Liver (tissue), 9 donors: Measurements from ENCODE around the gene MED16. TPM values are rescaled to one million over a fixed set of nuclear protein-coding genes. Genes with fewer than 3 reads are reported as not detected.

Source experiments
- DNase-seq: peaks from one replicate; pipeline ENCODE4 v3.0.0-alpha.2; 2017; ENCODE audit warnings: low spot score
- H3K27ac ChIP-seq, 2 donors: one replicate each; pipeline ENCODE4 v1.7.0; 2013; ENCODE audit warnings: inconsistent platforms in 2 of 2, low read length in 2 of 2, control low read depth in 1 of 2, low read depth in 1 of 2, mild to moderate bottlenecking in 1 of 2
- H3K27me3 ChIP-seq, 4 donors: one replicate each; pipeline versions ENCODE4 v1.6.1 to v1.7.0; 2013; ENCODE audit warnings: low read length in 3 of 4, inconsistent platforms in 1 of 4, mild to moderate bottlenecking in 1 of 4, moderate library complexity in 1 of 4; ENCODE audit not compliant: control insufficient read depth in 4 of 4, insufficient read depth in 4 of 4
- H3K36me3 ChIP-seq, 4 donors: one replicate each; pipeline versions ENCODE4 v1.6.1 to v1.7.0; 2013; ENCODE audit warnings: low read length in 3 of 4, mild to moderate bottlenecking in 3 of 4, low read depth in 1 of 4, moderate library complexity in 1 of 4; ENCODE audit not compliant: control insufficient read depth in 4 of 4, insufficient read depth in 3 of 4
- H3K4me1 ChIP-seq, 4 donors: one replicate each; pipeline versions ENCODE4 v1.6.1 to v1.7.0; 2013; ENCODE audit warnings: low read length in 3 of 4, mild to moderate bottlenecking in 3 of 4, moderate library complexity in 1 of 4; ENCODE audit not compliant: control insufficient read depth in 4 of 4, insufficient read depth in 4 of 4
- H3K4me3 ChIP-seq, 3 donors: one replicate each; pipeline versions ENCODE4 v1.6.1 to v1.7.0; 2013; ENCODE audit warnings: low read length in 3 of 3, control low read depth in 1 of 3, low read depth in 1 of 3, mild to moderate bottlenecking in 1 of 3
- H3K9ac ChIP-seq, 2 donors: one replicate each; pipeline ENCODE4 v1.7.0; 2013; ENCODE audit warnings: low read length in 2 of 2, mild to moderate bottlenecking in 2 of 2, moderate library complexity in 2 of 2, control low read depth in 1 of 2, low read depth in 1 of 2
- H3K9me3 ChIP-seq, 4 donors: one replicate each; pipeline versions ENCODE4 v1.6.1 to v1.7.0; 2013; ENCODE audit warnings: low read length in 3 of 4; ENCODE audit not compliant: control insufficient read depth in 4 of 4
- EGR1 ChIP-seq, 2 donors: IDR thresholded peaks; 2 replicates each; pipeline ENCODE4 v1.6.1; 2016 to 2018; ENCODE audit warnings: antibody characterized with exemption in 2 of 2, low read depth in 2 of 2
- FOXA1 ChIP-seq: IDR thresholded peaks from 2 replicates; pipeline ENCODE4 v1.6.1; 2016; ENCODE audit warnings: antibody characterized with exemption
- FOXA2 ChIP-seq: IDR thresholded peaks from 2 replicates; pipeline ENCODE4 v1.6.1; 2016; ENCODE audit warnings: antibody characterized with exemption
- GABPA ChIP-seq, 2 donors: IDR thresholded peaks in 1 of 2; conservative IDR thresholded peaks in 1 of 2; 2 replicates each; pipeline ENCODE4 v1.6.1; 2016; ENCODE audit warnings: antibody characterized with exemption in 2 of 2, mild to moderate bottlenecking in 1 of 2, moderate library complexity in 1 of 2
- HNF4A ChIP-seq, 2 donors: conservative IDR thresholded peaks; 2 replicates each; pipeline ENCODE4 v1.6.1; 2016; ENCODE audit warnings: antibody characterized with exemption in 2 of 2, mild to moderate bottlenecking in 2 of 2
- HNF4G ChIP-seq: IDR thresholded peaks from 2 replicates; pipeline ENCODE4 v1.6.1; 2016; ENCODE audit warnings: antibody characterized with exemption
- JUND ChIP-seq, 2 donors: IDR thresholded peaks; 2 replicates each; pipeline ENCODE4 v1.6.1; 2016; ENCODE audit warnings: antibody characterized with exemption in 2 of 2
- NR2F2 ChIP-seq: IDR thresholded peaks from 2 replicates; pipeline ENCODE4 v1.6.1; 2016; ENCODE audit warnings: antibody characterized with exemption
- RAD21 ChIP-seq, 2 donors: IDR thresholded peaks; 2 replicates each; pipeline ENCODE4 v1.6.1; 2016; ENCODE audit warnings: antibody characterized with exemption in 2 of 2, mild to moderate bottlenecking in 2 of 2
- RXRA ChIP-seq, 2 donors: IDR thresholded peaks; 2 replicates each; pipeline ENCODE4 v1.6.1; 2017 to 2018; ENCODE audit warnings: antibody characterized with exemption in 2 of 2, mild to moderate bottlenecking in 1 of 2
- SP1 ChIP-seq: IDR thresholded peaks from 2 replicates; pipeline ENCODE4 v1.6.1; 2018; ENCODE audit warnings: antibody characterized with exemption, mild to moderate bottlenecking
- TAF1 ChIP-seq: conservative IDR thresholded peaks from 2 replicates; pipeline ENCODE4 v1.6.1; 2016; ENCODE audit warnings: antibody characterized with exemption, mild to moderate bottlenecking
- YY1 ChIP-seq: IDR thresholded peaks from 2 replicates; pipeline ENCODE4 v1.6.1; 2016; ENCODE audit warnings: antibody characterized with exemption, mild to moderate bottlenecking
- WGBS: extraction: QIAGEN DNeasy Blood & Tissue Kit; methylation state at CpG from one replicate; pipeline ENCODE4 v1.1.7; 2013; 5-methylcytosine and 5-hydroxymethylcytosine counted together
- polyA plus RNA-seq, 2 donors: library from polyadenylated mRNA; stranded (reverse) in 1 of 2; unstranded in 1 of 2; fragments of 200-250 nt in 1 of 2; fragments of >200 nt in 1 of 2; fragmentation: Nextera tagmentation in 1 of 2; extraction: Ambion mirVana in 1 of 2; gene quantifications; one replicate each; pipeline versions ENCODE4 v1.2.1 to v1.2.3, GENCODE V29; 2013 to 2015
- total RNA-seq, 2 donors: library from RNA; depleted of rRNA; stranded (reverse); fragments of >200 nt; gene quantifications; one replicate each; pipeline ENCODE4 v1.2.3, GENCODE V29; 2014
- TF ChIP-seq, protein P1 (sequence below): fragments of 150-350 bp; IDR thresholded peaks from 2 replicates; pipeline ENCODE4 v1.5.1; 2017; ENCODE audit warnings: improper control_type of control experiment, low read depth, low read length; ENCODE audit not compliant: missing input control
- TF ChIP-seq, protein P2 (sequence below): IDR thresholded peaks from 2 replicates; pipeline ENCODE4 v1.6.1; 2016; ENCODE audit warnings: antibody characterized with exemption, mild to moderate bottlenecking
- TF ChIP-seq, protein P3 (sequence below): IDR thresholded peaks from 2 replicates; pipeline ENCODE4 v1.6.1; 2016; ENCODE audit warnings: antibody characterized with exemption
- TF ChIP-seq, protein P4 (sequence below): IDR thresholded peaks from 2 replicates; pipeline ENCODE4 v1.6.1; 2016; ENCODE audit warnings: antibody characterized with exemption
- donor health status: healthy.
- donor health status: healthy.
- donor health status: healthy.
- donor health status: healthy.
- donor health status: healthy.

Gene MED16
- total and polyA plus RNA-seq, 4 donors: 30.6 to 50.5 (median 41.0) TPM

DNA sequence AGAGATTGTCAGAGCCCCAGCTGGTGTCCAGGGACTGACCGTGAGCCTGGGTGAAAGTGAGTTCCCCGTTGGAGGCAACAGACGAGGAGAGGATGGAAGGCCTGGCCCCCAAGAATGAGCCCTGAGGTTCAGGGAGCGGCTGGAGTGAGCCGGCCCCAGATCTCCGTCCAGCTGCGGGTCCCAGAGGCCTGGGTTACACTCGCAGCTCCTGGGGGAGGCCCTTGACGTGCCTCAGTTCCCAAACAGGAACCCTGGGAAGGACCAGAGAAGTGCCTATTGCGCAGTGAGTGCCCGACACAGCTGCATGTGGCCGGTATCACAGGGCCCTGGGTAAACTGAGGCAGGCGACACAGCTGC lies 42.0 kb downstream of the MED16 start:
- peak overlapping the region; percentile 34 to 44 for H3K27ac ChIP-seq
- WGBS: 42% methylated on average over 13 of the region's 13 CpGs

DNA sequence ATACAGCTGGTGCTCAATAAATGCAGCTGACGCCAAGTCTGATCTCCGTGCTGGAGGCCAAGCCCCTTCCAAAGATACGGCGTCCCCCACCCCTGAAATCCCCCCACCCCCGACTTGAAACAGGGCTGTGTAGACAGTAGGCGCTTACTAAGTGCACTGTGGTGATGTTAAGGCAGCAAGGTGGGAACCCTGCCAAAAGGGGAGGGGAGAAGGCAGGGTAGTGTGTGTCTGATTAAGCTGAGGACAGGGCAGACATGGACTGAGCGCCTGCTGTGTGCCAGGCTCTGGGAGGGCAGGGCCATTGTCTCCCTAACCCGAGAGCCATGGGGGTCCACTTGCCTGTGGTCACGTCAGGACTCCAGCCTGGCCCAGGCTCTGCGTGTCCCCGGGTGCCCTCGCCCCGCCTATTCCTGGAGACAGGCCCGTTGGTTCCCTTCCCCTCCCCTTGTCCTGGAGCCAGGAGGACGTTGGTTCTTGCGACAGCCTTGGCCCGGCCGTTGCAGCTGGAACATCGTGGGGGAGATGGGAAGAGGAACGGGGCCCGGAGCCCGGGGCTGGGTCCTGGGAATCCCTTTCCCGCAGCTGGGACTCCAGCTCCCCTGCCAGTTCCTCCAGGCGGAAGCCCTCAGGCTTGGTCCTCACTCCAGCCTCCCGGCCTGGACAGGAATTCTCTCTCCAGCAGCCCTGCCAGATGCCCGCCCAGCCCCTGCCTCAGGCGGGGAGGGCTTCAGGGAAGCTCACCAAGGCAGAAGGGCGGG lies 42.6 kb downstream of the MED16 start:
- no peaks in the 10 kb centered on the region for H3K9me3 ChIP-seq
- 16% methylated on average over 28 of the region's 28 CpGs for WGBS
- H3K36me3 ChIP-seq: no peaks in the 10 kb centered on the region
- no peak overlapping the region for H3K9ac ChIP-seq
- no peak for DNase-seq
- H3K27me3 ChIP-seq: peaks cover 0 to 2% (median 0%) of the 10 kb centered on the region in 4 donors
- no peak overlapping the region for H3K4me3 ChIP-seq
- H3K4me1 ChIP-seq: peaks cover 5 to 12% (median 8%) of the 10 kb centered on the region in 4 donors
- H3K27ac ChIP-seq: peak overlapping the region; percentile 34 to 52
- TF ChIP-seq, protein P1, sequence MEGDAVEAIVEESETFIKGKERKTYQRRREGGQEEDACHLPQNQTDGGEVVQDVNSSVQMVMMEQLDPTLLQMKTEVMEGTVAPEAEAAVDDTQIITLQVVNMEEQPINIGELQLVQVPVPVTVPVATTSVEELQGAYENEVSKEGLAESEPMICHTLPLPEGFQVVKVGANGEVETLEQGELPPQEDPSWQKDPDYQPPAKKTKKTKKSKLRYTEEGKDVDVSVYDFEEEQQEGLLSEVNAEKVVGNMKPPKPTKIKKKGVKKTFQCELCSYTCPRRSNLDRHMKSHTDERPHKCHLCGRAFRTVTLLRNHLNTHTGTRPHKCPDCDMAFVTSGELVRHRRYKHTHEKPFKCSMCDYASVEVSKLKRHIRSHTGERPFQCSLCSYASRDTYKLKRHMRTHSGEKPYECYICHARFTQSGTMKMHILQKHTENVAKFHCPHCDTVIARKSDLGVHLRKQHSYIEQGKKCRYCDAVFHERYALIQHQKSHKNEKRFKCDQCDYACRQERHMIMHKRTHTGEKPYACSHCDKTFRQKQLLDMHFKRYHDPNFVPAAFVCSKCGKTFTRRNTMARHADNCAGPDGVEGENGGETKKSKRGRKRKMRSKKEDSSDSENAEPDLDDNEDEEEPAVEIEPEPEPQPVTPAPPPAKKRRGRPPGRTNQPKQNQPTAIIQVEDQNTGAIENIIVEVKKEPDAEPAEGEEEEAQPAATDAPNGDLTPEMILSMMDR: no peak
- TF ChIP-seq YY1 (no peak), JUND (IDR thresholded peaks at IDR 0.05) (no peak), HNF4A (conservative IDR thresholded peaks at IDR 0.05) (peak; percentile 43 to 47), GABPA (IDR thresholded peaks at IDR 0.05 in 1 of 2, conservative IDR thresholded peaks at IDR 0.05 in 1 of 2) (peak in 1 of 2 donors; percentile 12), SP1 (peak; percentile 84), HNF4G (no peak), RXRA (IDR thresholded peaks at IDR 0.05) (peak; percentile 95 to 98), NR2F2 (peak; percentile 83), RAD21 (IDR thresholded peaks at IDR 0.05) (peak in 1 of 2 donors; percentile 54), FOXA2 (no peak), EGR1 (IDR thresholded peaks at IDR 0.05; ENCODE audit: low read depth in 2 of 2) (no peak), FOXA1 (no peak), TAF1 (no peak)
- TF ChIP-seq, protein P2, sequence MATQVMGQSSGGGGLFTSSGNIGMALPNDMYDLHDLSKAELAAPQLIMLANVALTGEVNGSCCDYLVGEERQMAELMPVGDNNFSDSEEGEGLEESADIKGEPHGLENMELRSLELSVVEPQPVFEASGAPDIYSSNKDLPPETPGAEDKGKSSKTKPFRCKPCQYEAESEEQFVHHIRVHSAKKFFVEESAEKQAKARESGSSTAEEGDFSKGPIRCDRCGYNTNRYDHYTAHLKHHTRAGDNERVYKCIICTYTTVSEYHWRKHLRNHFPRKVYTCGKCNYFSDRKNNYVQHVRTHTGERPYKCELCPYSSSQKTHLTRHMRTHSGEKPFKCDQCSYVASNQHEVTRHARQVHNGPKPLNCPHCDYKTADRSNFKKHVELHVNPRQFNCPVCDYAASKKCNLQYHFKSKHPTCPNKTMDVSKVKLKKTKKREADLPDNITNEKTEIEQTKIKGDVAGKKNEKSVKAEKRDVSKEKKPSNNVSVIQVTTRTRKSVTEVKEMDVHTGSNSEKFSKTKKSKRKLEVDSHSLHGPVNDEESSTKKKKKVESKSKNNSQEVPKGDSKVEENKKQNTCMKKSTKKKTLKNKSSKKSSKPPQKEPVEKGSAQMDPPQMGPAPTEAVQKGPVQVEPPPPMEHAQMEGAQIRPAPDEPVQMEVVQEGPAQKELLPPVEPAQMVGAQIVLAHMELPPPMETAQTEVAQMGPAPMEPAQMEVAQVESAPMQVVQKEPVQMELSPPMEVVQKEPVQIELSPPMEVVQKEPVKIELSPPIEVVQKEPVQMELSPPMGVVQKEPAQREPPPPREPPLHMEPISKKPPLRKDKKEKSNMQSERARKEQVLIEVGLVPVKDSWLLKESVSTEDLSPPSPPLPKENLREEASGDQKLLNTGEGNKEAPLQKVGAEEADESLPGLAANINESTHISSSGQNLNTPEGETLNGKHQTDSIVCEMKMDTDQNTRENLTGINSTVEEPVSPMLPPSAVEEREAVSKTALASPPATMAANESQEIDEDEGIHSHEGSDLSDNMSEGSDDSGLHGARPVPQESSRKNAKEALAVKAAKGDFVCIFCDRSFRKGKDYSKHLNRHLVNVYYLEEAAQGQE: peak; percentile 18
- TF ChIP-seq, protein P3, sequence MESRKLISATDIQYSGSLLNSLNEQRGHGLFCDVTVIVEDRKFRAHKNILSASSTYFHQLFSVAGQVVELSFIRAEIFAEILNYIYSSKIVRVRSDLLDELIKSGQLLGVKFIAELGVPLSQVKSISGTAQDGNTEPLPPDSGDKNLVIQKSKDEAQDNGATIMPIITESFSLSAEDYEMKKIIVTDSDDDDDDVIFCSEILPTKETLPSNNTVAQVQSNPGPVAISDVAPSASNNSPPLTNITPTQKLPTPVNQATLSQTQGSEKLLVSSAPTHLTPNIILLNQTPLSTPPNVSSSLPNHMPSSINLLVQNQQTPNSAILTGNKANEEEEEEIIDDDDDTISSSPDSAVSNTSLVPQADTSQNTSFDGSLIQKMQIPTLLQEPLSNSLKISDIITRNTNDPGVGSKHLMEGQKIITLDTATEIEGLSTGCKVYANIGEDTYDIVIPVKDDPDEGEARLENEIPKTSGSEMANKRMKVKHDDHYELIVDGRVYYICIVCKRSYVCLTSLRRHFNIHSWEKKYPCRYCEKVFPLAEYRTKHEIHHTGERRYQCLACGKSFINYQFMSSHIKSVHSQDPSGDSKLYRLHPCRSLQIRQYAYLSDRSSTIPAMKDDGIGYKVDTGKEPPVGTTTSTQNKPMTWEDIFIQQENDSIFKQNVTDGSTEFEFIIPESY: no peak
- TF ChIP-seq, protein P4, sequence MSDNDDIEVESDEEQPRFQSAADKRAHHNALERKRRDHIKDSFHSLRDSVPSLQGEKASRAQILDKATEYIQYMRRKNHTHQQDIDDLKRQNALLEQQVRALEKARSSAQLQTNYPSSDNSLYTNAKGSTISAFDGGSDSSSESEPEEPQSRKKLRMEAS: no peak

More for the DNA sequence above, 42.0 kb downstream of the MED16 start:
- TF ChIP-seq RAD21 (IDR thresholded peaks at IDR 0.05) (no peak), TAF1 (no peak), HNF4A (conservative IDR thresholded peaks at IDR 0.05) (no peak), EGR1 (IDR thresholded peaks at IDR 0.05; ENCODE audit: low read depth in 2 of 2) (no peak), FOXA1 (no peak), NR2F2 (no peak), GABPA (IDR thresholded peaks at IDR 0.05 in 1 of 2, conservative IDR thresholded peaks at IDR 0.05 in 1 of 2) (no peak)
- TF ChIP-seq, protein P2: no peak
- no peak overlapping the region for H3K4me3 ChIP-seq
- no peaks in the 10 kb centered on the region for H3K9me3 ChIP-seq
- H3K27me3 ChIP-seq: peaks cover 0 to 2% (median 0%) of the 10 kb centered on the region in 4 donors
- no peak overlapping the region for H3K9ac ChIP-seq
- peaks cover 5 to 12% (median 8%) of the 10 kb centered on the region in 4 donors for H3K4me1 ChIP-seq
- no peaks in the 10 kb centered on the region for H3K36me3 ChIP-seq
- DNase-seq: no peak
